NCI-H748 (cell line): ENCODE data around the gene FPR1.
"Not testable (repeated sequence)": the region's sequence is repeated elsewhere in the genome, so short reads cannot be mapped to it uniquely, and the experiment has no call there.

Experiments used
- DNase-seq: peaks from one replicate; lab custom pipeline; 2025; ENCODE audit not compliant: unreplicated experiment; lab: John Stamatoyannopoulos, UW

The FPR1 gene

GRCh38 chr19:51780270-51780669 is 28.6 kb upstream of the FPR1 start:
- DNase-seq: no peak

GRCh38 chr19:51779703-51780102 is 28.0 kb upstream of the FPR1 start:
- no peak for DNase-seq

- DNase-seq: no peak
Measured at GRCh38 chr19:51779181-51779580, 27.5 kb upstream of the FPR1 start.

GRCh38 chr19:51777570-51778462 is 26.1 kb upstream of the FPR1 start:
- DNase-seq: peak; percentile 72

GRCh38 chr19:51776561-51776960 is 24.9 kb upstream of the FPR1 start:
- not testable (repeated sequence) for DNase-seq

- DNase-seq: no peak
Measured at GRCh38 chr19:51772977-51773376, 21.3 kb upstream of the FPR1 start.

GRCh38 chr19:51771376-51772130 is 19.9 kb upstream of the FPR1 start:
- no peak for DNase-seq

- no peak for DNase-seq
Measured at GRCh38 chr19:51766461-51766860, 14.8 kb upstream of the FPR1 start.

GRCh38 chr19:51765086-51765485 is 13.4 kb upstream of the FPR1 start:
- DNase-seq: no peak

GRCh38 chr19:51761696-51762095 is 10.0 kb upstream of the FPR1 start:
- no peak for DNase-seq

GRCh38 chr19:51760697-51761356 is 9.1 kb upstream of the FPR1 start, which contains the start of gene FPR2:
FPR2 (plus strand) TSS chr19:51761180; CDS start chr19:51768659, 7,479 bp downstream.
- DNase-seq: no peak

- no peak for DNase-seq
Measured at GRCh38 chr19:51755571-51755970, 3.9 kb upstream of the FPR1 start.

GRCh38 chr19:51754770-51755169 is 3.1 kb upstream of the FPR1 start:
- DNase-seq: no peak

- DNase-seq: no peak
Measured at GRCh38 chr19:51754109-51754508, 2.4 kb upstream of the FPR1 start.

GRCh38 chr19:51750400-51751094 is 1.1 kb downstream of the FPR1 start:
- no peak for DNase-seq

- DNase-seq: no peak
Measured at GRCh38 chr19:51749979-51750378, 1.7 kb downstream of the FPR1 start.

- DNase-seq: no peak
Measured at GRCh38 chr19:51746731-51747130, 4.9 kb downstream of the FPR1 start.

- no peak for DNase-seq
Measured at GRCh38 chr19:51743405-51743804, 8.3 kb downstream of the FPR1 start.

- DNase-seq: no peak
Measured at GRCh38 chr19:51742789-51743188, 8.9 kb downstream of the FPR1 start.

- DNase-seq: no peak
Measured at GRCh38 chr19:51740356-51740755, 11.3 kb downstream of the FPR1 start.
